ENCODE results near the gene BCAS4.

GRCh38 chr20:50893620-50894019 lies 98.8 kb downstream of the BCAS4 start:
- TF ChIP-seq CTCF (conservative IDR thresholded peaks at IDR 0.05 in 1 of 2, IDR thresholded peaks at IDR 0.05 in 1 of 2; ENCODE audit: low read depth in 1 of 2, low read length in 2 of 2) = no peak
- no peak for TF ChIP-seq EZH2 (IDR thresholded peaks at IDR 0.05; ENCODE audit: low read length, missing control alignments)

Data from fibroblast of lung (primary cell).